ENCODE results near the gene MEX3D. TPM values are rescaled to one million over a fixed set of nuclear protein-coding genes. Genes with fewer than 3 reads are reported as not detected.

The MEX3D gene
- total RNA-seq, 1 donor from 2014 or later: 6.4 TPM

DNA sequence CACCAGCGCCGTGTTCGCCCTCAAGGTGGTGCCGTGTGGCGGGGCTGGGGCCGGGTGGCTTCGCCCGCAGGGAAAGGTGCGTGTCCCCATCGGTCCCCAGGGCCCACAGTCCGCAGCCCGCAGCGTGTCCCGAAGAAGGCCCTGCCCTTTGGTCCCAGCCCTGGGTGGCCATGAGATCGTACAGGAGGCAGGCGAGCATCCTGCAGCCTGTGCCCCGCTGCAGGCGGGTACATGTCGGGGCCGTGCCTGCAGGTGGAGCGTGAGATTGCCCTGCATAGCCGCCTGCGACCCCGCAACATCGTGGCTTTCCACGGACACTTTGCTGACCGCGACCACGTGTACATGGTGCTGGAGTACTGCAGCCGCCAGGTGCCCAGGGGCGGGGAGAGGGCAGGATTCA is 42.8 kb downstream of the MEX3D start:
- H3K27me3 ChIP-seq (ENCODE audit: low read depth): peaks cover 84% of the 10 kb centered on the region
- H3K4me1 ChIP-seq: peaks cover 13% of the 10 kb centered on the region
- H3K27ac ChIP-seq (replicated peaks): no peak overlapping the region
- H3K36me3 ChIP-seq: no peaks in the 10 kb centered on the region
- no peak overlapping the region for H3K4me3 ChIP-seq
- TF ChIP-seq, protein P1, sequence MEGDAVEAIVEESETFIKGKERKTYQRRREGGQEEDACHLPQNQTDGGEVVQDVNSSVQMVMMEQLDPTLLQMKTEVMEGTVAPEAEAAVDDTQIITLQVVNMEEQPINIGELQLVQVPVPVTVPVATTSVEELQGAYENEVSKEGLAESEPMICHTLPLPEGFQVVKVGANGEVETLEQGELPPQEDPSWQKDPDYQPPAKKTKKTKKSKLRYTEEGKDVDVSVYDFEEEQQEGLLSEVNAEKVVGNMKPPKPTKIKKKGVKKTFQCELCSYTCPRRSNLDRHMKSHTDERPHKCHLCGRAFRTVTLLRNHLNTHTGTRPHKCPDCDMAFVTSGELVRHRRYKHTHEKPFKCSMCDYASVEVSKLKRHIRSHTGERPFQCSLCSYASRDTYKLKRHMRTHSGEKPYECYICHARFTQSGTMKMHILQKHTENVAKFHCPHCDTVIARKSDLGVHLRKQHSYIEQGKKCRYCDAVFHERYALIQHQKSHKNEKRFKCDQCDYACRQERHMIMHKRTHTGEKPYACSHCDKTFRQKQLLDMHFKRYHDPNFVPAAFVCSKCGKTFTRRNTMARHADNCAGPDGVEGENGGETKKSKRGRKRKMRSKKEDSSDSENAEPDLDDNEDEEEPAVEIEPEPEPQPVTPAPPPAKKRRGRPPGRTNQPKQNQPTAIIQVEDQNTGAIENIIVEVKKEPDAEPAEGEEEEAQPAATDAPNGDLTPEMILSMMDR (IDR thresholded peaks at IDR 0.05; ENCODE audit: borderline replicate concordance): no peak
- no peaks in the 10 kb centered on the region for H3K9me3 ChIP-seq (replicated peaks)
- no peak for DNase-seq
- intact Hi-C loops (cut with micrococcal nuclease): no loop called here

DNA sequence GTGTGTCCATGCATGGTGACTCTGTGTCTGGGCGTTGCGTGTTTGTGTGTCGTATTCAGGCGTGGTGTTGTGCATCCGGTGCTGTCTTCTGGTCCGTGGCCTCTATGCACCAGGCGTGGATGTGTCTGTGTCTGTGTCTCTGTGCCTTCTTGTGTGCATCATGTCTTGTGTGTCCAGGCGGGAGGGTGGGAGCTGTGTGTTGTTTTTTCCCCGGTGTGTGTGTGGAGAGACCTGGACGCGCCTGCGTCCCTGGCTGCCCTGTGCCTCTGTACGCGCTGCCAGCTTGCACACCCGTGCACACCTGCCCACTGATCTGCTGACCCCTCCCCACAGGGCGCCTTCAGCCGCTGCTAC is 43.2 kb downstream of the MEX3D start:
- Histone ChIP-seq H3K27ac (replicated peaks) (no peak overlapping the region), H3K36me3 (no peaks in the 10 kb centered on the region), H3K4me3 (no peak overlapping the region), H3K4me1 (peaks cover 13% of the 10 kb centered on the region), H3K9me3 (replicated peaks) (no peaks in the 10 kb centered on the region), H3K27me3 (ENCODE audit: low read depth) (peaks cover 82% of the 10 kb centered on the region)
- no peak for DNase-seq
- intact Hi-C loops (cut with micrococcal nuclease): no loop called here
- TF ChIP-seq, protein P1 (IDR thresholded peaks at IDR 0.05; ENCODE audit: borderline replicate concordance): no peak

DNA sequence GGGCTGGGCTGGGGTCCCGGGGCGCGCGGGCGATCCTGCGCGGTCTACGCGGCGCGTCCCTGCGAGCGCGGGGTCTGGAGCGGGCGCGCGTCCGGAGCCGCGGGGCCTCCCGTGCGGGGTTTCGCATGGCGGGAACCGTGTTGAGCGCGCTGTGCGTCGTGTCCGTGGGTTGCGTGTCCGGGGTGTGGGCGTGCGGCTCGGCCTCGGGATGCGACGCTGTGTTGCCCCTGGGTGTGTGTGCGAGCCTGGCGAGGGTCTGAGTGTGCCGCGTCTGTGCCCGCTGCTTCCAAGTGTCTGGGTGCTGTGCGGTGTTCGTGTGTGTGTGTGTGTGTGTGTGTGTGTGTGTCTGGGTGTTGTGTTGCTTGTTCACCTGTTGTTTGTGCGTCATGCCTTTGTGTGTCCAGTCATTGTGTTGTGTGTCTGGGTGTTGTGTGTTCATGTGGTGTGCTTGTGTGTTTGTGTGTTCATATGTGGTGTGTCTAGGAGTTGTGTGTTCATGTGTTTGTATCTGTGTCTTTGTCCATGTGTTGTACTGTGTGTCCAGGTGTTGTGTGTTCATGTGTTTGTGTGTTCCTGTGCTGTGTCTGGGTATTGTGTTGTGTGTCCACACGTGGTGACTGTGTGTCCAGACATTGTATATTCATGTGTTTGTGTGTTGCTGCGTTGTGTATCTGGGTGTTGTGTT is 43.7 kb downstream of the MEX3D start:
- Histone ChIP-seq H3K4me1 (peaks cover 13% of the 10 kb centered on the region), H3K36me3 (no peaks in the 10 kb centered on the region), H3K4me3 (peak overlapping the region; percentile 46), H3K27me3 (ENCODE audit: low read depth) (peaks cover 78% of the 10 kb centered on the region), H3K27ac (replicated peaks) (no peak overlapping the region), H3K9me3 (replicated peaks) (no peaks in the 10 kb centered on the region)
- TF ChIP-seq, protein P1 (IDR thresholded peaks at IDR 0.05; ENCODE audit: borderline replicate concordance): no peak
- intact Hi-C loops (cut with micrococcal nuclease): no loop called here
- DNase-seq: no peak

DNA sequence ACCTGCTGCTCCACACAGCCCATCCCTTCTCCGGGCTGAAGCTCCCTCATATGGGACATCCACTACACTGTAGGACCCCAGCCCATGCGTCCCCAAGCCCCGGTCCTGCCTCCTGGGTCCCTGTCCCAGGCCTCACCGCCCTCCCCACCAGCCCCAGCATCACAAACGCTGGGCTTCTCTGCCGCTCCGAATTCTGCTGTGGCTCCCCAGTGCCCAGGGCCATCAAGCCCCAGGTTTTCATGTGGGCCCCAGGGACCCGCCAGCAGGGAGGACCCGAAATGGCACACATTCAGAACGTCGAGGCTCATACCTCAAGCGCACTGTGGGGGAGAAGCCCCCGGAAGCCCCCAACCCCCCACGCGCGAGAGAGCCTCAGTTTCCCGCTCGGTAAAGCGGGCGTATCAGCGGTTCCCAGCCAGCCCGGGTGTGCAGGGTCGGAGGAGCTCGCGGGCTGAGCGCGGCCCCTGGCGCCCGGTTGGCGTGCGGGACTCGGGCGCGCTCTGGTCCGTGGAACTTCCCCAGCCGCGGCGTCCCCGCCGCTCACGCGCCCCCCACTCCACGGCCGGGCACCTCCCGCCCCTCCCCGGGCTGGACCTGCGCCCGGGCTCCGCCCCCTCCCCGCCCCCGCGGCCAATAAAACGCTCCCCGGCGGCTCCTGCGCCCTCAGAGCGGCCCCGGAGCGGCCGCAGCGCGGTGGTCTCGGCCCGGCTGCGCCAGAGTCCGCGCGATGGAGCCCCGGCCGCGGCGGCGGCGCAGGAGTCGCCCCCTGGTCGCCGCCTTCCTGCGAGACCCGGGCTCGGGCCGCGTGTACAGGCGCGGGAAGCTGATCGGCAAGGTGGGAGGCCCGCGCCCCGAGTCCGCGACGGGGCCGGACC is 44.5 kb downstream of the MEX3D start, which contains the start of gene PLK5:
TSS of gene PLK5 (plus strand) at position 666 of the 875 bp plus-strand sequence. CDS start 2,920 bp downstream, outside the sequence.
- intact Hi-C loops (cut with micrococcal nuclease): no loop called here

DNA sequence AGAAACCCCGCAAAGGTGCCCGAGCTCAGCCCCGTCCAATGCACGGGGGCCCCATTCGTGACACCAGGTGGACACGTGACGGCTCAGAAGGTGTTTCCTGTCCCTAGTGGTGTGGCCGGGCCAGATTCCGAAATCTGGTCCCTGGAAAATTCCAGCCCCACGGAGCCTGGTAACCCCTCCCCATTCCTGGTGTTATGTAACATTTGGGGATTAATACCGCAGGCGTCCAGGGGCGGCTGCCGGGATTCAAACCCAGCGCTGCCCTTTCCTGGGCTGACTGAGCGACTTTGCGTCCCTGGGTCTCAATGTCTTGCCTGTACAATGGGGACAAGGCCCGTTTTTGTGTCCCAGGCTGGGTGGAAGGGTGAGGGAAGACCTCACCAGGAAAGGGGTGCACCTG is 45.3 kb downstream of the MEX3D start:
- intact Hi-C loops (cut with micrococcal nuclease): no loop called here
- no peak for DNase-seq
- TF ChIP-seq, protein P1 (IDR thresholded peaks at IDR 0.05; ENCODE audit: borderline replicate concordance): no peak

More for the DNA sequence above, 44.5 kb downstream of the MEX3D start, which contains the start of gene PLK5:
- peaks cover 70% of the 10 kb centered on the region for H3K27me3 ChIP-seq (ENCODE audit: low read depth)
- H3K4me1 ChIP-seq: peaks cover 13% of the 10 kb centered on the region
- no peak within 1 kb of the TSS for H3K27ac ChIP-seq (replicated peaks)
- H3K9me3 ChIP-seq (replicated peaks): no peaks in the 10 kb centered on the region
- H3K4me3 ChIP-seq: peak within 1 kb of the TSS; percentile 46
- DNase-seq: no peak
- H3K36me3 ChIP-seq: no peaks in the 10 kb centered on the region
- TF ChIP-seq, protein P1 (IDR thresholded peaks at IDR 0.05; ENCODE audit: borderline replicate concordance): peak; percentile 27

More for the DNA sequence above, 45.3 kb downstream of the MEX3D start:
- Histone ChIP-seq H3K27me3 (ENCODE audit: low read depth) (peaks cover 65% of the 10 kb centered on the region), H3K27ac (replicated peaks) (no peak overlapping the region), H3K4me1 (peaks cover 13% of the 10 kb centered on the region), H3K9me3 (replicated peaks) (no peaks in the 10 kb centered on the region), H3K36me3 (no peaks in the 10 kb centered on the region), H3K4me3 (no peak overlapping the region)
